WTC11 (cell line): ENCODE results near the gene RBM43. TPM values are rescaled to one million over a fixed set of nuclear protein-coding genes. Genes with fewer than 3 reads are reported as not detected.

Experiments used
- ATAC-seq: fragments of 200-7000 bp; cut with Tn5 transposase; 2 replicates; pipeline ENCODE4 v1.10.0; 2021; ENCODE audit warnings: mild to moderate bottlenecking, moderate library complexity
- CTCF ChIA-PET: fragments of 300-600 bp; sonication (Branson Sonifier 250); formaldehyde crosslinking; loops from one replicate; lab custom pipeline; 2021; ENCODE audit warnings: antibody characterized with exemption; lab: Charles Lee
- POLR2A ChIA-PET: fragments of 350-600 bp; sonication (Branson Sonifier 250); formaldehyde crosslinking; loops from one replicate; lab custom pipeline; 2021; ENCODE audit warnings: antibody characterized with exemption; lab: Charles Lee
- DNase-seq: peaks from one replicate; pipeline ENCODE4 v3.0.0; 2021; ENCODE audit warnings: low spot score
- H3K27ac Mint-ChIP-seq: 2 replicates; pipeline ENCODE4 v1.8.0; 2021; ENCODE audit warnings: mixed read lengths
- H3K27me3 Mint-ChIP-seq: 2 replicates; pipeline ENCODE4 v1.8.0; 2021; ENCODE audit warnings: low read depth, mild to moderate bottlenecking, moderate library complexity, mixed read lengths
- H3K36me3 Mint-ChIP-seq: 2 replicates; pipeline ENCODE4 v1.8.0; 2021; ENCODE audit warnings: mixed read lengths
- H3K4me1 Mint-ChIP-seq: 2 replicates; pipeline ENCODE4 v1.8.0; 2022; ENCODE audit warnings: mixed read lengths
- H3K4me3 Mint-ChIP-seq: 2 replicates; pipeline ENCODE4 v1.8.0; 2021; ENCODE audit warnings: mild to moderate bottlenecking, moderate library complexity, mixed read lengths
- H3K9me3 Mint-ChIP-seq: 2 replicates; pipeline ENCODE4 v1.8.0; 2021; ENCODE audit warnings: mixed read lengths
- CREB1 ChIP-seq: sonication (generic); formaldehyde crosslinking; IDR thresholded peaks from 2 replicates; pipeline ENCODE4 v1.8.0; 2023; ENCODE audit warnings: mild to moderate bottlenecking, missing genetic modification reagents
- GRHL2 ChIP-seq: fragments of 250-450 bp; sonication (Bioruptor Pico); IDR thresholded peaks from 2 replicates; pipeline ENCODE4 v1.8.0; 2022; ENCODE audit warnings: mild to moderate bottlenecking, moderate library complexity; ENCODE audit not compliant: insufficient replicate concordance, severe bottlenecking
- HMGXB4 ChIP-seq: sonication (generic); formaldehyde crosslinking; IDR thresholded peaks from 2 replicates; pipeline ENCODE4 v1.8.1; 2023; ENCODE audit warnings: mild to moderate bottlenecking, moderate library complexity, missing genetic modification reagents
- MXD4 ChIP-seq: fragments of 250-450 bp; sonication (Bioruptor Pico); IDR thresholded peaks from 2 replicates; pipeline ENCODE4 v1.8.0; 2021; ENCODE audit warnings: mild to moderate bottlenecking, moderate library complexity, borderline replicate concordance
- NR1H2 ChIP-seq: sonication (generic); formaldehyde crosslinking; IDR thresholded peaks from 2 replicates; pipeline ENCODE4 v1.9.0; 2021; ENCODE audit warnings: mild to moderate bottlenecking, moderate library complexity, missing genetic modification reagents
- OVOL2 ChIP-seq: fragments of 250-450 bp; sonication (Bioruptor Pico); IDR thresholded peaks from 2 replicates; pipeline ENCODE4 v1.9.0; 2021; ENCODE audit warnings: mild to moderate bottlenecking, borderline replicate concordance
- PRDM15 ChIP-seq: sonication (generic); formaldehyde crosslinking; IDR thresholded peaks from 2 replicates; pipeline ENCODE4 v1.8.0; 2022; ENCODE audit warnings: missing genetic modification reagents
- RORB ChIP-seq: fragments of 250-450 bp; sonication (Bioruptor Pico); IDR thresholded peaks from 2 replicates; pipeline ENCODE4 v1.9.0; 2021; ENCODE audit warnings: mild to moderate bottlenecking
- TEAD1 ChIP-seq: sonication (generic); formaldehyde crosslinking; IDR thresholded peaks from 2 replicates; pipeline ENCODE4 v1.8.0; 2022; ENCODE audit warnings: mild to moderate bottlenecking, missing genetic modification reagents
- TP53 ChIP-seq: sonication (generic); formaldehyde crosslinking; IDR thresholded peaks from 2 replicates; pipeline ENCODE4 v1.8.1; 2023; ENCODE audit warnings: mild to moderate bottlenecking, missing genetic modification reagents
- USF1 ChIP-seq: sonication (generic); formaldehyde crosslinking; IDR thresholded peaks from 2 replicates; pipeline ENCODE4 v1.8.0; 2022; ENCODE audit warnings: mild to moderate bottlenecking, missing genetic modification reagents
- ZNF121 ChIP-seq: sonication (generic); formaldehyde crosslinking; IDR thresholded peaks from 2 replicates; pipeline ENCODE4 v1.8.0; 2023; ENCODE audit warnings: missing genetic modification reagents
- ZNF396 ChIP-seq: fragments of 250-450 bp; sonication (Bioruptor Pico); IDR thresholded peaks from 2 replicates; pipeline ENCODE4 v1.8.0; 2021; ENCODE audit warnings: mild to moderate bottlenecking, moderate library complexity, borderline replicate concordance
- total RNA-seq: library from RNA; stranded (reverse); gene quantifications from 3 replicates; pipeline ENCODE4 v1.2.3, GENCODE V29; 2021
- TF ChIP-seq, protein P1 (sequence below): sonication (generic); formaldehyde crosslinking; IDR thresholded peaks from 2 replicates; pipeline ENCODE4 v1.8.1; 2022; ENCODE audit warnings: missing genetic modification reagents, borderline replicate concordance

RBM43 gene
- total RNA-seq, 1 experiment from 2014 or later, result 2.8 TPM

GRCh38 chr2:151262629-151263028, 966 bp upstream of the RBM43 start (continued):
- TF ChIP-seq PRDM15, result no peak
- no peak for TF ChIP-seq OVOL2 (CRISPR knock-in tag)
- TF ChIP-seq CREB1, result no peak
- TF ChIP-seq HMGXB4 (CRISPR knock-in tag), result no peak
- TF ChIP-seq, protein P1, sequence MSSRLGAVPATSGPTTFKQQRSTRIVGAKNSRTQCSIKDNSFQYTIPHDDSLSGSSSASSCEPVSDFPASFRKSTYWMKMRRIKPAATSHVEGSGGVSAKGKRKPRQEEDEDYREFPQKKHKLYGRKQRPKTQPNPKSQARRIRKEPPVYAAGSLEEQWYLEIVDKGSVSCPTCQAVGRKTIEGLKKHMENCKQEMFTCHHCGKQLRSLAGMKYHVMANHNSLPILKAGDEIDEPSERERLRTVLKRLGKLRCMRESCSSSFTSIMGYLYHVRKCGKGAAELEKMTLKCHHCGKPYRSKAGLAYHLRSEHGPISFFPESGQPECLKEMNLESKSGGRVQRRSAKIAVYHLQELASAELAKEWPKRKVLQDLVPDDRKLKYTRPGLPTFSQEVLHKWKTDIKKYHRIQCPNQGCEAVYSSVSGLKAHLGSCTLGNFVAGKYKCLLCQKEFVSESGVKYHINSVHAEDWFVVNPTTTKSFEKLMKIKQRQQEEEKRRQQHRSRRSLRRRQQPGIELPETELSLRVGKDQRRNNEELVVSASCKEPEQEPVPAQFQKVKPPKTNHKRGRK, result no peak
- no peak for TF ChIP-seq NR1H2 (CRISPR knock-in tag)
- no peak for TF ChIP-seq MXD4 (CRISPR knock-in tag)
- no peak for TF ChIP-seq TEAD1 (CRISPR knock-in tag)
- no peak for TF ChIP-seq TP53 (CRISPR knock-in tag)
- no peak for TF ChIP-seq ZNF396 (CRISPR knock-in tag)
- TF ChIP-seq, all 79 proteins: peak for 0

- ATAC-seq, result no peak
- H3K27me3 Mint-ChIP-seq, result no peaks in the 10 kb centered on the region; the same call in 1 of the 2 replicates
Observed at GRCh38 chr2:151261977-151262291, 271 bp upstream of the RBM43 start.

GRCh38 chr2:151260573-151261230, 961 bp downstream of the RBM43 start:
- no peak for ATAC-seq
- Mint-ChIP-seq H3K4me1 (peaks cover 36% of the 10 kb centered on the region), H3K9me3 (no peaks in the 10 kb centered on the region), H3K36me3 (no peaks in the 10 kb centered on the region), H3K4me3 (peak overlapping the region; percentile 61), H3K27me3 (no peaks in the 10 kb centered on the region; the same call in 1 of the 2 replicates), H3K27ac (peak overlapping the region; percentile 69; the same call in 1 of the 2 replicates)
- DNase-seq, result no peak
- TF ChIP-seq RORB (CRISPR knock-in tag) (no peak), CREB1 (no peak), GRHL2 (CRISPR knock-in tag) (no peak)
- ChIA-PET CTCF (no interaction called here), POLR2A (no interaction called here)

More at GRCh38 chr2:151261977-151262291, 271 bp upstream of the RBM43 start:
- H3K9me3 Mint-ChIP-seq, result no peaks in the 10 kb centered on the region
- peak overlapping the region; percentile 87 for H3K27ac Mint-ChIP-seq
- no peak for DNase-seq
- H3K4me3 Mint-ChIP-seq, result peak overlapping the region; percentile 69
- ChIA-PET CTCF (no interaction called here), POLR2A (interaction anchor here (1.0 kb wide), 1 partner anchor 147 kb away, joined by 3 read pairs; no protein-coding TSS in a partner anchor)
- no peaks in the 10 kb centered on the region for H3K36me3 Mint-ChIP-seq
- peaks cover 36% of the 10 kb centered on the region for H3K4me1 Mint-ChIP-seq
- TF ChIP-seq ZNF121 (CRISPR knock-in tag), result no peak
- TF ChIP-seq USF1, result 0 out of 2 replicates have a peak, but pooled peaks have one; percentile 9
